Colonic mucosa (tissue), 4 donors: Measurements from ENCODE around the gene PTCH1. TPM values are rescaled to one million over a fixed set of nuclear protein-coding genes. Genes with fewer than 3 reads are reported as not detected.

ENCODE experiments used
- DNase-seq: peaks from one replicate; pipeline ENCODE4 v3.0.0-alpha.2; 2020
- H3K27ac ChIP-seq: fragments of 200-600 bp; one replicate; pipeline ENCODE4 v1.8.0; 2021
- H3K27me3 ChIP-seq: fragments of 200-600 bp; one replicate; pipeline ENCODE4 v1.8.0; 2021
- H3K36me3 ChIP-seq: fragments of 200-600 bp; one replicate; pipeline ENCODE4 v1.8.0; 2021
- H3K4me1 ChIP-seq: fragments of 200-600 bp; one replicate; pipeline ENCODE4 v1.8.0; 2021; ENCODE audit warnings: mild to moderate bottlenecking
- H3K4me3 ChIP-seq: fragments of 200-600 bp; one replicate; pipeline ENCODE4 v1.8.0; 2021
- H3K9ac ChIP-seq, 2 donors: one replicate each; pipeline ENCODE4 v1.7.0; 2013; ENCODE audit warnings: control low read depth in 2 of 2, low read depth in 2 of 2, low read length in 2 of 2
- H3K9me3 ChIP-seq: fragments of 200-600 bp; one replicate; pipeline ENCODE4 v1.8.0; 2021
- intact Hi-C: fragments of 100-400 bp; cut with DNase I; formaldehyde crosslinking; loops from one replicate; pipeline ENCODE4 v1.14.1; 2022
- total RNA-seq, 2 donors: library from RNA; stranded (reverse); fragmentation: NEBNext Ultra II Directional in 1 of 2; extraction: Animal tissue kit (Norgen Biotek cat#: 25700) in 1 of 2; gene quantifications; one replicate each; pipeline ENCODE4 v1.2.1, GENCODE V29; 2021
- TF ChIP-seq, protein P1 (sequence below): fragments of 200-600 bp; IDR thresholded peaks from one replicate; pipeline ENCODE4 v1.8.0; 2022; ENCODE audit warnings: antibody characterized with exemption, mild to moderate bottlenecking
- donor health status: healthy.
- donor health status: DM: no; HTN: no; CAD: no.
- donor health status: DM: no; HTN: no; CAD: no.

The PTCH1 gene
- total RNA-seq, 2 donors from 2014 or later, result 18.7 to 24.6 TPM

DNA sequence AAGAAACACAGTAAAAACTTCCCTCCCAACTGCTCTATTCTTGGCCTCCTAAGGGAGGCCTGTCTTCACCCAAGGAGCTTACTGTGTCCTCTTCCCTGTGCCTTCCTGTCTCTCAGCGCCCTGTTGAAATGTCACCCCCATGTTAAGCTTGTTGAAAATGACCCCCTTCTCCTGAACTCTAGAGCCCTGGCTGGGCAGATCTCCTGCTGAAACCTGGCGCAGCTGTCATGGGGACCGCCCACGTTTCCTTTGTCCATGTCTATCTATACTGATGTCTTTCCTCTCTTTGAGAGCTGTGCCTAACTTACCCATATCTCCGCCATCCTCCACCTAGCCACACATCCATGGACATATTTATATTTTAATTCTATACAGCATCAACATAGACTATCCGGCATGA is 33.3 kb downstream of the PTCH1 start:
- Histone ChIP-seq H3K9me3 (no peaks in the 10 kb centered on the region), H3K4me1 (no peaks in the 10 kb centered on the region), H3K27ac (no peak overlapping the region), H3K9ac (no peak overlapping the region), H3K4me3 (no peak overlapping the region), H3K36me3 (no peaks in the 10 kb centered on the region), H3K27me3 (no peaks in the 10 kb centered on the region)
- intact Hi-C loops, result no loop called here
- TF ChIP-seq, protein P1, sequence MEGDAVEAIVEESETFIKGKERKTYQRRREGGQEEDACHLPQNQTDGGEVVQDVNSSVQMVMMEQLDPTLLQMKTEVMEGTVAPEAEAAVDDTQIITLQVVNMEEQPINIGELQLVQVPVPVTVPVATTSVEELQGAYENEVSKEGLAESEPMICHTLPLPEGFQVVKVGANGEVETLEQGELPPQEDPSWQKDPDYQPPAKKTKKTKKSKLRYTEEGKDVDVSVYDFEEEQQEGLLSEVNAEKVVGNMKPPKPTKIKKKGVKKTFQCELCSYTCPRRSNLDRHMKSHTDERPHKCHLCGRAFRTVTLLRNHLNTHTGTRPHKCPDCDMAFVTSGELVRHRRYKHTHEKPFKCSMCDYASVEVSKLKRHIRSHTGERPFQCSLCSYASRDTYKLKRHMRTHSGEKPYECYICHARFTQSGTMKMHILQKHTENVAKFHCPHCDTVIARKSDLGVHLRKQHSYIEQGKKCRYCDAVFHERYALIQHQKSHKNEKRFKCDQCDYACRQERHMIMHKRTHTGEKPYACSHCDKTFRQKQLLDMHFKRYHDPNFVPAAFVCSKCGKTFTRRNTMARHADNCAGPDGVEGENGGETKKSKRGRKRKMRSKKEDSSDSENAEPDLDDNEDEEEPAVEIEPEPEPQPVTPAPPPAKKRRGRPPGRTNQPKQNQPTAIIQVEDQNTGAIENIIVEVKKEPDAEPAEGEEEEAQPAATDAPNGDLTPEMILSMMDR, result no peak
- no peak for DNase-seq

DNA sequence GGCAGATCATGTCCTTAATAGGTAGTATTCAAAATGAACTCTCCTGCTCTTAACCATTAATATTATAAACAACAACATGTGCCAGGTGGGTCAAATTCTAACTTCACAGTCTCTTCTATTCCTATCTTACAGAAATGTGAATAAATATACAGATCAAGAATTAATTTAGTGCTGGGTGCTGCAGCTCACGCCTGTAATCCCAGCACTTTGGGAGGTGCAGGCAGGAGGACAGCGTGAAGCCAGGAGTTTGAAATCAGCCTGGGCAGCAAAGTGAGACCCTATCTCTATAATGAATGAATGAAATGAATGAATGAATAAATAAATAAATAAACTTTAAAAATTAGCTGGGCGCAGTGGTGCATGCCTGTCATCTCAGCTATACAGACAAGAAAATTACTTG is 34.1 kb downstream of the PTCH1 start:
- TF ChIP-seq, protein P1, result no peak
- H3K36me3 ChIP-seq, result no peaks in the 10 kb centered on the region
- intact Hi-C loops, result no loop called here
- H3K27me3 ChIP-seq, result no peaks in the 10 kb centered on the region
- no peak for DNase-seq
- H3K27ac ChIP-seq, result no peak overlapping the region
- H3K4me3 ChIP-seq, result no peak overlapping the region
- no peaks in the 10 kb centered on the region for H3K4me1 ChIP-seq
- H3K9me3 ChIP-seq, result no peaks in the 10 kb centered on the region
- H3K9ac ChIP-seq, result no peak overlapping the region

DNA sequence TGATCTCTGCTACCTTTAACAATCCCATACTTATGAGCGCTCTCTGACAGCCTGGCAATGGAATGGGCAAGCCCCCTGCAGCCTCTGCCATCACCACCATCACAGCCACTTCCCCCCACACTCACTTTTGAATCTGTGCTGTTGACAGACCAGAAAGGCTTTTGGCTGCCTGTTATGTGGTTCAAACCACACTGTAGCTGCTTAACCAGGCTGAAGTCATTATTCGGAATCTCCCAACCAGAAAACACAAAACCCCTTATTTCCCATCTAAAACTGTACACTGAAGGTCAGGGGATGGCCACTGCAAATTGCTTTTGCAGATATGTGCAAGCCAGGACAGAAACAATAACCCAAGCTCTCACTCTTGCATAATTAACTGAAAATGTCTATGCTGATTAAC is 35.8 kb downstream of the PTCH1 start:
- Histone ChIP-seq H3K36me3 (no peaks in the 10 kb centered on the region), H3K9me3 (no peaks in the 10 kb centered on the region), H3K4me3 (no peak overlapping the region), H3K4me1 (no peaks in the 10 kb centered on the region), H3K9ac (no peak overlapping the region), H3K27ac (no peak overlapping the region), H3K27me3 (no peaks in the 10 kb centered on the region)
- TF ChIP-seq, protein P1, result no peak
- DNase-seq, result no peak
- intact Hi-C loops, result no loop called here

DNA sequence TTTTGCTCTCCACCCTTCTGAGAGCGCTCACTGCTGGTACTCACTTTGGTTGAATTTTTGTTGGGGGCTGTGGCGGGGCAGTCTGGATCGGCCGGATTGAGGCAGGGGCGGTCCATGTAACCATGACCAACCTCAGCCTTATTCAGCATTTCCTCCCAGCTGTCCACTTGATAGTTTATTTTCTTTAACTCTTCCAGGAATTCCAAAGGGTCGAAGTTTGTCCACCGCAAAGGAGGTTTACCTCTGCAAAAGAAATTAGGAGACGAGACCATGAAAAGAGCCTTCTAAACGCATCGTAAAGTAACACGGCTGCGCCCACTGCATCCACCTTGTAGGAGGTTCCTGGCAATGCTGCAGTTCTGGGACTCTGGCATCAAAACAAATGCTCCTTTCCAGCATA is 36.4 kb downstream of the PTCH1 start:
- Histone ChIP-seq H3K27me3 (no peaks in the 10 kb centered on the region), H3K27ac (no peak overlapping the region), H3K4me3 (no peak overlapping the region), H3K4me1 (no peaks in the 10 kb centered on the region), H3K9me3 (no peaks in the 10 kb centered on the region), H3K36me3 (no peaks in the 10 kb centered on the region), H3K9ac (no peak overlapping the region)
- DNase-seq, result no peak
- TF ChIP-seq, protein P1, result no peak
- intact Hi-C loops, result no loop called here

DNA sequence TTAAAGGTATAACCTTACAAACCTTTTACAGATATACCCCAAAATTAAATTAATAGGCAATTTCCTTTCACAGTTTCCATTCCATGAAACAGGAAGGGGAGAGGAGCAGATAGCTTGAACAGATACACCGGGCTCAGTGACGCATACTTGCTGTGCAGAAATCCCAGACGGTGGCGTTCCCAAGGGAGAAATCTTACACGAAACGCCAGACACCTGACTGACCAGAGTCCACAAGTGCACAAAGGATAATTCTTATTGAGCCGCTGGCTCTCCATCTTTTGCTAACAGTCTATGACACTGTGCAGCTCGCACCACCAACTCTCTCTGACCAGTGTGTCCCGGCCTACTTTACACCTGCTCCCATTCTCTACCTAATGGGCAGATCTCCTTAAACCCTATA is 37.4 kb downstream of the PTCH1 start:
- intact Hi-C loops, result no loop called here
- H3K27ac ChIP-seq, result no peak overlapping the region
- H3K27me3 ChIP-seq, result no peaks in the 10 kb centered on the region
- H3K4me3 ChIP-seq, result no peak overlapping the region
- H3K4me1 ChIP-seq, result no peaks in the 10 kb centered on the region
- H3K9ac ChIP-seq, result no peak overlapping the region
- no peaks in the 10 kb centered on the region for H3K36me3 ChIP-seq
- H3K9me3 ChIP-seq, result no peaks in the 10 kb centered on the region
- TF ChIP-seq, protein P1, result no peak
- DNase-seq, result no peak

DNA sequence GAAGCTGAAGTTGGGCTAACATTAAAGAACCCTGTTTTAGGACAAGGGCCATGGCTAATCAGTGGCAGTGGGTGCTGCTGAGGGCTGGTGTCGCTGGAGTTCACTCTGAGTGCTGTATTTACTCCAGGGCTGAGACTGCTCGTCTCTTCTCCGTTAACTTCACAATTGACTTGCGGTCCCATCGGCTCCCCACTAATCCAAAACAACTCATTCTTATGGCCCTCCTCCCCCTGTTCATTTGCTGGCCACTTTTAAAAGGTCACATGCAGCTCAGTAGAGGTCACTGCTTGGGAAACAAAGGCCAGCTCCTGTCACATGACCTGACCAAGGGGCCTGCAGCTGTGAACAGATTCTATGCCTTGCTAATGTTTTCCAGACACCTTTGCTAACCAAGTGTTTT is 38.4 kb downstream of the PTCH1 start:
- Histone ChIP-seq H3K27me3 (no peaks in the 10 kb centered on the region), H3K36me3 (no peaks in the 10 kb centered on the region), H3K4me1 (no peaks in the 10 kb centered on the region), H3K4me3 (no peak overlapping the region), H3K27ac (no peak overlapping the region), H3K9ac (no peak overlapping the region), H3K9me3 (no peaks in the 10 kb centered on the region)
- TF ChIP-seq, protein P1, result no peak
- intact Hi-C loops, result no loop called here
- no peak for DNase-seq
